HL-60 (cell line): ENCODE results near the gene CZIB.

Experiments
- DNase-seq, 2 experiments: peaks; one replicate each; pipeline ENCODE4 v3.0.0-alpha.2; 2010 to 2020; ENCODE audit warnings: low read depth in 1 of 2, low spot score in 1 of 2
- H3K27ac ChIP-seq: fragments of 250-450 bp; sonication (Bioruptor Pico); replicated peaks from 2 replicates; pipeline ENCODE4 v1.5.1; 2020; ENCODE audit warnings: mild to moderate bottlenecking, moderate library complexity
- H3K27me3 ChIP-seq: fragments of 250-450 bp; sonication (Bioruptor Pico); 2 replicates; pipeline ENCODE4 v1.5.1; 2021; ENCODE audit warnings: mild to moderate bottlenecking, moderate library complexity; ENCODE audit not compliant: insufficient read depth, poor library complexity, severe bottlenecking
- H3K4me3 ChIP-seq: replicated peaks from 2 replicates; pipeline ENCODE4 v1.5.1; 2011; ENCODE audit warnings: mild to moderate bottlenecking, control low read depth, low read length; ENCODE audit not compliant: insufficient read depth
- GABPA ChIP-seq: IDR thresholded peaks from 2 replicates; pipeline ENCODE4 v1.6.1; 2012; ENCODE audit warnings: low read depth
- POLR2AphosphoS5 ChIP-seq: IDR thresholded peaks from 2 replicates; pipeline ENCODE4 v1.6.1; 2012; ENCODE audit warnings: low read depth
- REST ChIP-seq: IDR thresholded peaks from 2 replicates; pipeline ENCODE4 v1.6.1; 2012; ENCODE audit warnings: low read depth; ENCODE audit not compliant: insufficient replicate concordance
- SPI1 ChIP-seq: IDR thresholded peaks from 2 replicates; pipeline ENCODE4 v1.6.1; 2012; ENCODE audit warnings: low read depth, mild to moderate bottlenecking, borderline replicate concordance
- TF ChIP-seq, protein P1 (sequence below): IDR thresholded peaks from one replicate; pipeline ENCODE4 v1.5.1; 2011; ENCODE audit warnings: low read length, control low read depth, inconsistent platforms; ENCODE audit not compliant: insufficient read depth

CZIB gene

DNA sequence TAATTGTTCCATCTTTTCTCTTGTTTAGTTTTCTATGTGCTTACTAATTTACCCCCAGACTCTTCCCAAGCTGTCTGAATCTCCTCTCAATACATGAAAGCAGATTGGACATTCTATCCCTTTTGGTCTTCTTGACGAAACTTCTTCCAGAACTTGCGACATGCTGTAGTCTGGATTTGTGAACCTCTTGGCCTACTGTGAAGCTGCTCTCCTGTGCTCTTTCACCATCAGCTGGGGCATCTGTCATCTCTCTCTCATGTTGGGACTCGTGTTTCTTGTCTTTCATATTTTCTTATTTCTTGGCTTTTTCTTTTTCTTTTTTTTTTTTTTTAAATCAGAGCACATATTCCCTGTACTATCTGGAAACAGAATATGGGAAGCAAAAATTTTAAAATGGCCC is 17.0 kb downstream of the CZIB start:
- no peak overlapping the region for H3K27ac ChIP-seq
- no peak for DNase-seq
- TF ChIP-seq, protein P1, sequence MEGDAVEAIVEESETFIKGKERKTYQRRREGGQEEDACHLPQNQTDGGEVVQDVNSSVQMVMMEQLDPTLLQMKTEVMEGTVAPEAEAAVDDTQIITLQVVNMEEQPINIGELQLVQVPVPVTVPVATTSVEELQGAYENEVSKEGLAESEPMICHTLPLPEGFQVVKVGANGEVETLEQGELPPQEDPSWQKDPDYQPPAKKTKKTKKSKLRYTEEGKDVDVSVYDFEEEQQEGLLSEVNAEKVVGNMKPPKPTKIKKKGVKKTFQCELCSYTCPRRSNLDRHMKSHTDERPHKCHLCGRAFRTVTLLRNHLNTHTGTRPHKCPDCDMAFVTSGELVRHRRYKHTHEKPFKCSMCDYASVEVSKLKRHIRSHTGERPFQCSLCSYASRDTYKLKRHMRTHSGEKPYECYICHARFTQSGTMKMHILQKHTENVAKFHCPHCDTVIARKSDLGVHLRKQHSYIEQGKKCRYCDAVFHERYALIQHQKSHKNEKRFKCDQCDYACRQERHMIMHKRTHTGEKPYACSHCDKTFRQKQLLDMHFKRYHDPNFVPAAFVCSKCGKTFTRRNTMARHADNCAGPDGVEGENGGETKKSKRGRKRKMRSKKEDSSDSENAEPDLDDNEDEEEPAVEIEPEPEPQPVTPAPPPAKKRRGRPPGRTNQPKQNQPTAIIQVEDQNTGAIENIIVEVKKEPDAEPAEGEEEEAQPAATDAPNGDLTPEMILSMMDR, result no peak
- TF ChIP-seq SPI1, result no peak
- TF ChIP-seq POLR2AphosphoS5, result no peak
- TF ChIP-seq GABPA, result no peak
- TF ChIP-seq REST, result no peak

GRCh38 chr1:53198241-53198651 is 22.2 kb downstream of the CZIB start:
- no peaks in the 10 kb centered on the region for H3K27me3 ChIP-seq
- TF ChIP-seq, protein P1, result no peak
- no peak for TF ChIP-seq REST
- no peak for TF ChIP-seq POLR2AphosphoS5
- no peak for TF ChIP-seq GABPA
- no peak for TF ChIP-seq SPI1
- no peak overlapping the region for H3K4me3 ChIP-seq
- no peak overlapping the region for H3K27ac ChIP-seq
- no peak for DNase-seq

More for the DNA sequence above, 17.0 kb downstream of the CZIB start:
- no peak overlapping the region for H3K4me3 ChIP-seq
- no peaks in the 10 kb centered on the region for H3K27me3 ChIP-seq

GRCh38 chr1:53197291-53198200 is 22.9 kb downstream of the CZIB start:
- Histone ChIP-seq H3K27ac (peak overlapping the region; percentile 87), H3K4me3 (peak overlapping the region; percentile 77), H3K27me3 (no peaks in the 10 kb centered on the region)
- DNase-seq, result peak in 1 of 2 experiments; percentile 47
- TF ChIP-seq SPI1 (peak; percentile 83), POLR2AphosphoS5 (no peak)

DNA sequence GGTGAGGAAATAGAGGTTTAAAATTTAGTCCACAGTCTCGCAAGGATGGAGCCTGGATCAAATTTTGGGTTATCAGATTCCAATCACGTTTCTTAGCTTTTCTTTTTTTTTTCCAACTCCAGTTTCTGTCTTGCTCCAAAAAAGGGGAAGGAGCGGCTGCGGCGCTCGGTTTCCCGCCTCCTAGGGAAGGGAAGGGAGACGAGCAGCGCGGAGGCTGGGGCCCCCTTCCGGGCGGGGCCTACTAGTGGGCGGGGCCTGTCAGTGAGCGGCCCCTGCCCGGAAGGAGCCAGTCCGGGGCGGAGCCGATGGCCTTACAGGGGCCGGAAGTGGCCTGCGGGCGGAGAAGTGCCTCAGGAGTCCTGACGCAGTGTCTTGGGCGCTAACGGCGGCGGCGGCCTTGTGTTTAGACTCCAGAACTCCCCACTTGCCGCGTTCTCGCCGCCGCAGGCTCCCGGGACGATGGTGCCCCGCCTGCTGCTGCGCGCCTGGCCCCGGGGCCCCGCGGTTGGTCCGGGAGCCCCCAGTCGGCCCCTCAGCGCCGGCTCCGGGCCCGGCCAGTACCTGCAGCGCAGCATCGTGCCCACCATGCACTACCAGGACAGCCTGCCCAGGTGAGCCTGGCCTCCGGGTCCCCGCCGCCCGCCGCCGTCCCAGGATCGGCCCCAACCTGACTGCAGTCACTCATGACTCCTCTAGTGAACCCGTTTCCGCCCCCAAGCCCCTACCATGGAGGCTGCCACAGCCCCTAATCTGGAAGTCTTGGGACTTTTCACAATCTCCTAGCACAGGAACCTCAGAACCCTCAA is 23.7 kb downstream of the CZIB start, which contains the start of gene CPT2:
Gene CPT2 (plus strand): TSS at position 340 of the 806 bp plus-strand sequence. CDS start 120 bp downstream, at position 460.
- H3K27ac ChIP-seq, result peak within 1 kb of the TSS; percentile 87
- peak; percentile 67 for TF ChIP-seq SPI1
- peak; percentile 78 for TF ChIP-seq GABPA
- TF ChIP-seq, protein P1, result no peak
- TF ChIP-seq REST, result no peak
- TF ChIP-seq POLR2AphosphoS5, result peak; percentile 96
- peak; percentile 91 to 94 for DNase-seq
- peak within 1 kb of the TSS; percentile 77 for H3K4me3 ChIP-seq
- H3K27me3 ChIP-seq, result no peaks in the 10 kb centered on the region
